Astrocyte (in vitro differentiated cells and primary cell): ENCODE data around the gene GLCCI1. TPM values are rescaled to one million over a fixed set of nuclear protein-coding genes. Genes with fewer than 3 reads are reported as not detected.

Experiments
- DNase-seq: peaks from one replicate; pipeline ENCODE4 v3.0.0-alpha.2; 2010; ENCODE audit warnings: low read depth
- FAIRE-seq: peaks from 2 replicates; lab custom pipeline; 2011; peaks lifted over from hg19 to GRCh38; lab: Jason Lieb, UNC
- H2AFZ ChIP-seq: 2 replicates; pipeline ENCODE4 v1.6.0; 2012; ENCODE audit warnings: low read depth, low read length, inconsistent platforms
- H3K27ac ChIP-seq: 2 replicates; pipeline ENCODE4 v1.5.1; 2011; ENCODE audit warnings: low read depth, low read length, inconsistent platforms
- H3K27me3 ChIP-seq: 2 replicates; pipeline ENCODE4 v1.6.0; 2011; ENCODE audit warnings: low read length, inconsistent platforms; ENCODE audit not compliant: insufficient read depth
- H3K36me3 ChIP-seq: 2 replicates; pipeline ENCODE4 v1.5.1; 2011; ENCODE audit warnings: low read length, inconsistent platforms; ENCODE audit not compliant: insufficient read depth
- H3K4me1 ChIP-seq: 2 replicates; pipeline ENCODE4 v1.5.1; 2011; ENCODE audit warnings: low read length, inconsistent platforms; ENCODE audit not compliant: insufficient read depth
- H3K4me2 ChIP-seq: 2 replicates; pipeline ENCODE4 v1.6.0; 2012; ENCODE audit warnings: low read length, inconsistent platforms
- H3K4me3 ChIP-seq: 2 replicates; pipeline ENCODE4 v1.5.1; 2011; ENCODE audit warnings: low read depth, mild to moderate bottlenecking, low read length, inconsistent platforms; ENCODE audit not compliant: insufficient read depth
- H3K79me2 ChIP-seq: 2 replicates; pipeline ENCODE4 v1.6.0; 2012; ENCODE audit warnings: mild to moderate bottlenecking, low read length, inconsistent platforms; ENCODE audit not compliant: insufficient read depth
- H3K9ac ChIP-seq: 2 replicates; pipeline ENCODE4 v1.6.0; 2012; ENCODE audit warnings: mild to moderate bottlenecking, low read length, inconsistent platforms
- H3K9me3 ChIP-seq: 2 replicates; pipeline ENCODE4 v1.5.1; 2012; ENCODE audit warnings: low read depth, mild to moderate bottlenecking, low read length, inconsistent platforms; ENCODE audit not compliant: insufficient read depth
- H4K20me1 ChIP-seq: 2 replicates; pipeline ENCODE4 v1.6.0; 2012; ENCODE audit warnings: low read length, inconsistent platforms; ENCODE audit not compliant: insufficient read depth
- H3K27ac Mint-ChIP-seq: one replicate; pipeline ENCODE4 v1.8.0; 2021; ENCODE audit warnings: mild to moderate bottlenecking, mixed read lengths; ENCODE audit not compliant: unreplicated experiment
- H3K27me3 Mint-ChIP-seq: one replicate; pipeline ENCODE4 v1.8.0; 2021; ENCODE audit warnings: low read depth, mixed read lengths; ENCODE audit not compliant: unreplicated experiment
- H3K36me3 Mint-ChIP-seq: one replicate; pipeline ENCODE4 v1.8.0; 2021; ENCODE audit warnings: low read depth, mixed read lengths; ENCODE audit not compliant: unreplicated experiment
- H3K4me1 Mint-ChIP-seq: one replicate; pipeline ENCODE4 v1.8.0; 2021; ENCODE audit warnings: low read depth, mixed read lengths; ENCODE audit not compliant: unreplicated experiment
- H3K4me3 Mint-ChIP-seq: one replicate; pipeline ENCODE4 v1.8.0; 2021; ENCODE audit warnings: mild to moderate bottlenecking, moderate library complexity, mixed read lengths; ENCODE audit not compliant: unreplicated experiment
- H3K9me3 Mint-ChIP-seq: one replicate; pipeline ENCODE4 v1.8.0; 2021; ENCODE audit warnings: mild to moderate bottlenecking, mixed read lengths; ENCODE audit not compliant: unreplicated experiment
- CTCF ChIP-seq: IDR thresholded peaks from 2 replicates; pipeline ENCODE4 v1.5.1; 2011; ENCODE audit warnings: low read depth, mild to moderate bottlenecking, inconsistent platforms, low read length, moderate library complexity; ENCODE audit not compliant: insufficient read depth
- EZH2 ChIP-seq: IDR thresholded peaks from 2 replicates; pipeline ENCODE4 v1.6.1; 2012; ENCODE audit warnings: mild to moderate bottlenecking, low read length, inconsistent platforms; ENCODE audit not compliant: insufficient read depth
- total RNA-seq: library from RNA; stranded (reverse); gene quantifications from 2 replicates; pipeline ENCODE4 v1.2.1, GENCODE V29; 2021

The GLCCI1 gene
- total RNA-seq, 1 donor from 2014 or later = 24.2 TPM

GRCh38 chr7:8119262-8119661, 150.7 kb downstream of the GLCCI1 start:
- H3K4me3 ChIP-seq = no peak overlapping the region
- no peak overlapping the region for H3K27ac Mint-ChIP-seq
- H4K20me1 ChIP-seq = no peaks in the 10 kb centered on the region
- no peak overlapping the region for H3K27ac ChIP-seq
- H3K79me2 ChIP-seq = no peaks in the 10 kb centered on the region
- DNase-seq (no peak), FAIRE-seq (no peak)
- no peaks in the 10 kb centered on the region for H3K27me3 ChIP-seq
- peaks cover 3% of the 10 kb centered on the region for H3K36me3 Mint-ChIP-seq
- H3K27me3 Mint-ChIP-seq = peaks cover 4% of the 10 kb centered on the region
- no peaks in the 10 kb centered on the region for H3K36me3 ChIP-seq
- H3K9me3 ChIP-seq = no peaks in the 10 kb centered on the region
- H3K4me2 ChIP-seq = no peak overlapping the region
- H3K4me1 Mint-ChIP-seq = no peaks in the 10 kb centered on the region
- no peaks in the 10 kb centered on the region for H3K4me1 ChIP-seq
- no peak overlapping the region for H2AFZ ChIP-seq
- no peak overlapping the region for H3K9ac ChIP-seq
- TF ChIP-seq CTCF (no peak), EZH2 (no peak)
- H3K4me3 Mint-ChIP-seq = no peak overlapping the region
- H3K9me3 Mint-ChIP-seq = peaks cover 2% of the 10 kb centered on the region

- Histone ChIP-seq H2AFZ (no peak overlapping the region), H3K27ac (no peak overlapping the region), H4K20me1 (no peaks in the 10 kb centered on the region), H3K9ac (no peak overlapping the region), H3K9me3 (no peaks in the 10 kb centered on the region), H3K79me2 (no peaks in the 10 kb centered on the region), H3K36me3 (no peaks in the 10 kb centered on the region), H3K4me3 (no peak overlapping the region), H3K27me3 (no peaks in the 10 kb centered on the region), H3K4me2 (no peak overlapping the region), H3K4me1 (no peaks in the 10 kb centered on the region)
- DNase-seq (no peak), FAIRE-seq (no peak)
- TF ChIP-seq CTCF = no peak
- no peak for TF ChIP-seq EZH2
- Mint-ChIP-seq H3K9me3 (peaks cover 6% of the 10 kb centered on the region), H3K4me3 (no peak overlapping the region), H3K27ac (no peak overlapping the region), H3K36me3 (no peaks in the 10 kb centered on the region), H3K27me3 (peaks cover 4% of the 10 kb centered on the region), H3K4me1 (no peaks in the 10 kb centered on the region)
Measured at GRCh38 chr7:8120390-8121058, 151.9 kb downstream of the GLCCI1 start.

GRCh38 chr7:8121243-8121642, 152.6 kb downstream of the GLCCI1 start:
- Mint-ChIP-seq H3K27ac (no peak overlapping the region), H3K4me1 (no peaks in the 10 kb centered on the region), H3K36me3 (no peaks in the 10 kb centered on the region), H3K9me3 (peaks cover 6% of the 10 kb centered on the region), H3K27me3 (peaks cover 4% of the 10 kb centered on the region), H3K4me3 (no peak overlapping the region)
- H3K27ac ChIP-seq = no peak overlapping the region
- H3K4me3 ChIP-seq = no peak overlapping the region
- no peak overlapping the region for H3K4me2 ChIP-seq
- no peaks in the 10 kb centered on the region for H3K36me3 ChIP-seq
- no peak overlapping the region for H3K9ac ChIP-seq
- DNase-seq = no peak
- no peaks in the 10 kb centered on the region for H3K27me3 ChIP-seq
- no peaks in the 10 kb centered on the region for H4K20me1 ChIP-seq
- H2AFZ ChIP-seq = no peak overlapping the region
- H3K4me1 ChIP-seq = no peaks in the 10 kb centered on the region
- no peaks in the 10 kb centered on the region for H3K9me3 ChIP-seq
- H3K79me2 ChIP-seq = no peaks in the 10 kb centered on the region
- TF ChIP-seq EZH2 (no peak), CTCF (no peak)
- FAIRE-seq = no peak
